Naive thymus-derived CD8-positive, alpha-beta T cell (primary cell): ENCODE data around the gene EDRF1. TPM values are rescaled to one million over a fixed set of nuclear protein-coding genes. Genes with fewer than 3 reads are reported as not detected.
A peak's percentile ranks its signal among the peaks of the same experiment; 100 is the strongest.

Experiments
- ATAC-seq, 2 donors: fragments of 150-1000 bp; cut with Tn5 transposase in 1 of 2; sonication (Bioruptor Pico), chemical (Tn5 transposase) in 1 of 2; 1 replicate in 1 of 2; 2 replicates in 1 of 2; pipeline ENCODE4 v1.10.0; 2021; ENCODE audit warnings: mild to moderate bottlenecking in 2 of 2, moderate library complexity in 2 of 2
- POLR2A ChIA-PET: fragments of 350-600 bp; sonication (Branson Sonifier 250); formaldehyde crosslinking; loops from one replicate; lab custom pipeline; 2021; ENCODE audit warnings: antibody characterized with exemption; lab: Charles Lee
- DNase-seq, 10 donors: peaks; one replicate each; pipeline versions ENCODE4 v3.0.0 to v3.0.0-alpha.2; 2020 to 2022
- H3K27ac Mint-ChIP-seq, 10 donors: one replicate each; pipeline ENCODE4 v1.8.0; 2020 to 2022; ENCODE audit warnings: mild to moderate bottlenecking in 10 of 10, mixed read lengths in 10 of 10, moderate library complexity in 4 of 10, inconsistent platforms in 1 of 10
- H3K27me3 Mint-ChIP-seq, 5 donors: one replicate each; pipeline ENCODE4 v1.8.0; 2021 to 2022; ENCODE audit warnings: mixed read lengths in 5 of 5
- H3K36me3 Mint-ChIP-seq, 3 donors: one replicate each; pipeline ENCODE4 v1.8.0; 2020 to 2022; ENCODE audit warnings: mixed read lengths in 3 of 3, mild to moderate bottlenecking in 2 of 3, inconsistent platforms in 1 of 3
- H3K4me1 Mint-ChIP-seq, 4 donors: one replicate each; pipeline ENCODE4 v1.8.0; 2021 to 2022; ENCODE audit warnings: mixed read lengths in 4 of 4
- H3K4me3 Mint-ChIP-seq, 10 donors: one replicate each; pipeline ENCODE4 v1.8.0; 2020 to 2022; ENCODE audit warnings: mild to moderate bottlenecking in 10 of 10, mixed read lengths in 10 of 10, moderate library complexity in 6 of 10, inconsistent platforms in 1 of 10
- H3K9me3 Mint-ChIP-seq, 9 donors: one replicate each; pipeline ENCODE4 v1.8.0; 2020 to 2022; ENCODE audit warnings: mixed read lengths in 9 of 9, mild to moderate bottlenecking in 3 of 9, inconsistent platforms in 1 of 9, moderate library complexity in 1 of 9
- polyA plus RNA-seq, 3 donors: library from polyadenylated mRNA; unstranded; fragments of 300-500 nt; fragmentation: Illumina TruSeq; gene quantifications; one replicate each; pipeline ENCODE4 v1.2.3, GENCODE V29; 2021
- total RNA-seq, 8 experiments: library from RNA in 2 of 8; stranded (reverse) in 2 of 8; gene quantifications; one replicate each; pipeline ENCODE4 v1.2.3 and lab custom pipeline; 2021 to 2026

The EDRF1 gene
- total and polyA plus RNA-seq, 5 experiments from 2014 or later = 10.3 to 61.4 (median 12.8) TPM

- POLR2A ChIA-PET = interaction anchor here (0.6 kb wide), 1 partner anchor 36 kb away, joined by 5 read pairs; no protein-coding TSS in a partner anchor
- no peak overlapping the region for H3K4me3 Mint-ChIP-seq
- no peaks in the 10 kb centered on the region for H3K27me3 Mint-ChIP-seq
- ATAC-seq = no peak
- no peak for DNase-seq
- H3K9me3 Mint-ChIP-seq = no peaks in the 10 kb centered on the region
- peaks cover 19 to 31% (median 22%) of the 10 kb centered on the region in 4 donors for H3K4me1 Mint-ChIP-seq
- peak overlapping the region in 1 of 10 donors; percentile 59 for H3K27ac Mint-ChIP-seq
- peaks cover 0 to 7% (median 4%) of the 10 kb centered on the region in 3 donors for H3K36me3 Mint-ChIP-seq
Observed at GRCh38 chr10:125785791-125786190, 66.3 kb downstream of the EDRF1 start.

DNA sequence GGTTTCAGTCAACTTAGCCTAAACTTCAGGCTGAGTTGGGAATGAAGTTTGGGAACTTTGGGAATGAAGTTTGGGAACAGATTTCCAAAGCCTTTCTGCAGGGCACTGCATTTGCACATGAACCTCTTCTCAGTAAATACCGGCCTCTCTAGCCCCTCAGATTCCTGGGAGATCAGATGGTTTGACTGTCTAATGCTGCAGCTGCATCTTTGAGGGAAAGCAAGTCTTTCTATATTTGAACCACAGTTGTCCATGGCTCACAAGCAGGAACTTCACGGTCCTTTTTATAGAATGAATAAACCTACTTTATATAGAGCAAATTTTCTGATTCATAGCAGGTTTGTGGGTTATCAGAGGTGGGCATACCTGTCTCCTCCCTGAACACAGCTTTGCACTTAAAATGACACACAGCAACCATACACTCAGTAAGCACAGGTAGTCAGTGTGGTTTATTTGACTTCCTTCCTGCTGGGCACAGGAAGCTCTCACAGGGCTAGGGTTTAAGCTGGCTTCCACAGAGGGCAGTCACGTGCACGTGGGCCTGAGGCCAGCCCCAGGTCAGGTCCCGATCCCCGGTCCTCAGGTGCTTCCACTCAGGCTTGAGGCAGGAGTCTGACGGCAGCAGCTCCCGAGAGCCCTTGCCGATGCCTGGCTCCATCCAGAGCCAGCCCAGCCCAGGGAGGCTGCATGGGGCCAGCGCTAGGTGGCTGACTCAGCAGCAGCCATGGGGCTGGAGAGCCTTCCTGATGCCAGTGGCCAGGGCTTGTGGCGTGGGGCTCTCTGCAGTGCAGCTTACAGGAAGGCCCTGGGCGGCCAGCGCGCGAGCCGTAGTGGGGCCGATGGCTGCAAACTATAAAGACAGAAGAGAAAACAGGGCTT lies 68.9 kb downstream of the EDRF1 start:
- Mint-ChIP-seq H3K36me3 (peaks cover 4 to 19% (median 10%) of the 10 kb centered on the region in 3 donors), H3K27ac (peak overlapping the region; percentile 40 to 96 (median 83)), H3K4me3 (peak overlapping the region in 5 of 10 donors; percentile 24 to 56 (median 42)), H3K4me1 (peaks cover 16 to 31% (median 24%) of the 10 kb centered on the region in 4 donors), H3K9me3 (no peaks in the 10 kb centered on the region), H3K27me3 (no peaks in the 10 kb centered on the region)
- DNase-seq (no peak), ATAC-seq (peak; percentile 25 to 65)
- POLR2A ChIA-PET = interaction anchor here (1.9 kb wide), 1 partner anchor 35 kb away, joined by 5 read pairs; the partner anchor contains the start of genes BCCIP and UROS

DNA sequence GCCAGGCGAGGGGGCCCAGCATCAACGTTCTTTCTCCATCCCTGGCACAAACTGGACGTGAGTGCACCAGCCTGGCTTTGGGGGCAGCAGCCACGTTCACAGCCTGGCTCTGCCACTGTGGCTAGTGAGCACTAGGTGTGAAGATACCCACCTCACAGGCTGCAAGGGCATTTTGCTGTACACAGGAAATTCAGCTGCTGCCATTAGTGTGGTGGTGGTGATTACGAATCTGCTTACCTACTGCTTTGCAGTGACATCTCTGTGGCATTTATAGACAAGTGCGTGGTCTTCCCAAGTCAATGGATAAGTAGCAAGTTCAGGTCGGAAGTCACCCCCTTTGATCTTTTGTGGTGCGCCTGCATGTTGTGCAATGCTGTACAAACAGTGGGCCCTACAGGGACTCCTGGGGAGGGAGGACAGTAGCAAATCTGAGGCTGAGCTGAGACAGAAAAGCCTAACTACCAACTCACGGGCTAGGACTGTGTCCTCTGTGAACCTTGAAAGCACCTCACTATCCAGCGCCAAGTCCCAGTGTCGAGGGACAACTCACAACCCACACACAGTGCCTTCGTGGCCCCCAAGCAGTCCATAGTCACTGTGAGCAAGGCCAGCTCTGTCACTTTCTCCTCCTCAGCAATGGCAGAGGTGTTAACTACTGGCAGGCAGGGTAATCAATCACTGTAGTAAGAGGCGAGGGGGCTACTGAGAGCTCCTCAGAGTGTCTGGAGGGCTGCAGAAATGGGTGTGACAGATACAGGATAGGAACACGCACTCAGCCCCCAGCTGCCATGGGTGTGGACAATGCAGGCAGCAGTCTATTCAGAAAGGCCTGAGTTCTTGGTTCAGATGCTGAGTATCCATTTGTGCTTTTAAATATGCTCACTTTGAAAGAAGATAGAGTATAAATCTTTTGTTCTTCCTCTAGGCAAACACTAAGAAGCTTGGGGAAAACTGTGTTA lies 73.1 kb downstream of the EDRF1 start:
- Mint-ChIP-seq H3K9me3 (no peaks in the 10 kb centered on the region), H3K27ac (peak overlapping the region in 5 of 10 donors; percentile 22 to 60 (median 52)), H3K36me3 (peaks cover 0 to 50% (median 4%) of the 10 kb centered on the region in 3 donors), H3K4me3 (no peak overlapping the region), H3K4me1 (peaks cover 10 to 21% (median 14%) of the 10 kb centered on the region in 4 donors), H3K27me3 (no peaks in the 10 kb centered on the region)
- POLR2A ChIA-PET = no interaction called here
- ATAC-seq (no peak), DNase-seq (no peak)

DNA sequence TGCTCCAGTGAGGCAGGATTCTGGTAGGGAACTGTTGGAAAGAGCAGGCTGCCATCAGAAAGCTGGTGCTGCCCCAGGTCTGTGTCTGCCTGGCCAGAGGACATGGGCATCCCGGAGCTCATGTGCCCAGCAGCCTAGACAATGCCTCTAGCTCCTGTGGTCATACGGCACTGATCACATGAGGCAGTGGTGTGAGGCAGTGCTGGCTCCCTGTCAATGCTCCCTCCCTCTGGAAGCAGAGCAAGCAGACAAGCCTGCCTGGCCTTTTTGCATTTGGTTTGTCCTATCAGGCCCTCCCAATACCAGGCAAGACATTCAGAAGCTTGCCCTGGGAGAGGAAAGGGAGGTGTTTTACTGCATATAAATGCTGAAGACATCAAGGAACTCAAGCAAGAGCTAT lies 75.6 kb downstream of the EDRF1 start:
- H3K27ac Mint-ChIP-seq = no peak overlapping the region
- no peak for ATAC-seq
- H3K27me3 Mint-ChIP-seq = no peaks in the 10 kb centered on the region

DNA sequence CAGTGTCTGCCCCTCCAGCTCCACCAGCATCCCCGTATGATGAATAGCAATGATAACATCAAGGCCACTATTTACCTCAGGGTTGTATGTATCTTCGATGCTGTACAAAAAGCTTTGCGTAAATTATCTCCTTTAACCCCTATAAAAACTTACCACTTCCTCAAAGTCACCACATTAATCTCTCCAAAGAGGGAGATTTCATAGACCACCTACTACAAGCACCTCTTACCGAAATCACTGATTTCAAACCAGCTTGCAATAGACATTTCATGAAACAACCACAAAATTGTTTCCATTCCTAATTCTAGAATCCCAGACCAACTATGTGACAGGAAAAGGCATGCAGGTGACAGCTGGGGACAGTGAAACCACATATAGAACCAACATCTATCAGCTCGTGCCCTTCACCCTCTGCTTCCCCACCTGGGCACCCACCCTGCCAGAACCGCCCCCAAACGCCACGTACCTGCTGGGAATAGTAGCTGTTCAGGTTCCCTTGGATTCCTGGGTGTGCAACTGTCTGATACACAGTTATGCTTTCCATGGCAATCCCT lies 76.2 kb downstream of the EDRF1 start:
- H3K36me3 Mint-ChIP-seq = peaks cover 0 to 67% (median 6%) of the 10 kb centered on the region in 3 donors
- POLR2A ChIA-PET = no interaction called here
- no peak overlapping the region for H3K4me3 Mint-ChIP-seq
- H3K4me1 Mint-ChIP-seq = peaks cover 0 to 4% (median 0%) of the 10 kb centered on the region in 4 donors
- H3K9me3 Mint-ChIP-seq = no peaks in the 10 kb centered on the region
- H3K27ac Mint-ChIP-seq = peak overlapping the region in 5 of 10 donors; percentile 23 to 77 (median 45)
- no peak for ATAC-seq
- DNase-seq = no peak
- H3K27me3 Mint-ChIP-seq = no peaks in the 10 kb centered on the region

More for the DNA sequence above, 75.6 kb downstream of the EDRF1 start:
- Mint-ChIP-seq H3K4me1 (peaks cover 0 to 4% (median 0%) of the 10 kb centered on the region in 4 donors), H3K9me3 (no peaks in the 10 kb centered on the region), H3K36me3 (peaks cover 0 to 65% (median 4%) of the 10 kb centered on the region in 3 donors), H3K4me3 (no peak overlapping the region)
- no peak for DNase-seq
- POLR2A ChIA-PET = interaction anchor here (0.6 kb wide), 1 partner anchor 71 kb away, joined by 3 read pairs; no protein-coding TSS in a partner anchor

DNA sequence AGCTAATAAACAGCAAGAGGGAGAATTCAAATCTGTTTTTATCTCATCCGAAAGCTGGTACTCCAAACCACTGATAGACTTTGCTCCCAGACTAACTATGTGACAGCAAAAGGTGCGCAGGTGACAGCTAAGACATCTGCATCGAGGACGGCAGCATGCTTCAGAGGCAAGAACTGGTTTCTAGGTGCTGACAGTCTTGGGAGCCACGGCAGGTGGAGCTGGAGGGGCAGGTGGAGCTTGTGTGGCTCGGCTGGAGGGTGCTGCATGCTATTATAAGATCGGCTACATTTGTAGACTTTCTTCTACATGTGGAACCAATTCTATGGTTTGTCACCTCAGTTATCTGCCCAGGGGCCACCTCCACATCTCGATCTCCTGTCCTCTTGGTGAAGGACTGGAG lies 77.9 kb downstream of the EDRF1 start:
- Mint-ChIP-seq H3K27ac (no peak overlapping the region), H3K4me1 (peaks cover 0 to 1% (median 0%) of the 10 kb centered on the region in 4 donors), H3K27me3 (no peaks in the 10 kb centered on the region), H3K4me3 (no peak overlapping the region), H3K36me3 (peaks cover 0 to 68% (median 6%) of the 10 kb centered on the region in 3 donors), H3K9me3 (no peaks in the 10 kb centered on the region)
- no peak for ATAC-seq
- DNase-seq = no peak
- POLR2A ChIA-PET = interaction anchor here (1.0 kb wide), 1 partner anchor 26 kb away, joined by 3 read pairs; the partner anchor contains the start of genes BCCIP and UROS

GRCh38 chr10:125797994-125798662 lies 78.6 kb downstream of the EDRF1 start:
- H3K27ac Mint-ChIP-seq = peak overlapping the region in 3 of 10 donors; percentile 13 to 51 (median 33)
- no peaks in the 10 kb centered on the region for H3K4me1 Mint-ChIP-seq
- H3K9me3 Mint-ChIP-seq = no peaks in the 10 kb centered on the region

GRCh38 chr10:125799451-125800182 lies 80.1 kb downstream of the EDRF1 start:
- no peaks in the 10 kb centered on the region for H3K4me1 Mint-ChIP-seq
- no peaks in the 10 kb centered on the region for H3K27me3 Mint-ChIP-seq
- ATAC-seq (no peak), DNase-seq (no peak)
- H3K36me3 Mint-ChIP-seq = peaks cover 0 to 55% (median 5%) of the 10 kb centered on the region in 3 donors
- peak overlapping the region in 2 of 10 donors; percentile 15 to 43 for H3K27ac Mint-ChIP-seq
- no peaks in the 10 kb centered on the region for H3K9me3 Mint-ChIP-seq
- no peak overlapping the region for H3K4me3 Mint-ChIP-seq
- POLR2A ChIA-PET = no interaction called here

More at GRCh38 chr10:125797994-125798662, 78.6 kb downstream of the EDRF1 start:
- Mint-ChIP-seq H3K36me3 (peaks cover 0 to 64% (median 5%) of the 10 kb centered on the region in 3 donors), H3K4me3 (no peak overlapping the region), H3K27me3 (no peaks in the 10 kb centered on the region)
- POLR2A ChIA-PET = interaction anchor here (1.0 kb wide), 1 partner anchor 25 kb away, joined by 3 read pairs; the partner anchor contains the start of genes BCCIP and UROS
- ATAC-seq = no peak
- DNase-seq = no peak

GRCh38 chr10:125801574-125801973 lies 82.1 kb downstream of the EDRF1 start:
- H3K9me3 Mint-ChIP-seq = no peaks in the 10 kb centered on the region
- no peaks in the 10 kb centered on the region for H3K27me3 Mint-ChIP-seq
- no peak overlapping the region for H3K27ac Mint-ChIP-seq
- H3K4me3 Mint-ChIP-seq = no peak overlapping the region
- H3K36me3 Mint-ChIP-seq = peaks cover 0 to 59% (median 11%) of the 10 kb centered on the region in 3 donors
- no peak for ATAC-seq
- no peaks in the 10 kb centered on the region for H3K4me1 Mint-ChIP-seq
- DNase-seq = no peak
- POLR2A ChIA-PET = no interaction called here

DNA sequence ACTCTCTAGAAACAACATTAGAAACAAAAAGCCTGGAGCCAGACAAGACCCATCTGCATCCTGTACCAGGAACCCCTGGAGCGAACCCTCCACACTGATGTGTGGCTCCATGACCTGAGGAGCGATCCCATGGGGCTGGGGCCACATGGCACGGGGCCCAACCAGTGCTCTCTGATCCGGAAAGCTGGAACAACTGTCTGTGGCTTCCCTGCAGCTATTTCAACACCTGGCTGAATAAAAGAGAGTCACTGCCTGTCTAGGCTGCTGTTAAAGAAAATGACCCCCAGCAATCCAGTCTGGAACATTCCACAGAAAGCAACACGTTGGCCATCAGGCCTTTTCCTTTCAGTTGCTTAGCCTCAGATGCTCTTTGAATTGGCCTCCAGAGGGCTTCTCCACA lies 82.6 kb downstream of the EDRF1 start:
- ATAC-seq = no peak
- POLR2A ChIA-PET = no interaction called here
- Mint-ChIP-seq H3K4me3 (no peak overlapping the region), H3K27ac (no peak overlapping the region), H3K27me3 (no peaks in the 10 kb centered on the region), H3K4me1 (no peaks in the 10 kb centered on the region), H3K9me3 (no peaks in the 10 kb centered on the region), H3K36me3 (peaks cover 0 to 61% (median 11%) of the 10 kb centered on the region in 3 donors)
- DNase-seq = no peak

DNA sequence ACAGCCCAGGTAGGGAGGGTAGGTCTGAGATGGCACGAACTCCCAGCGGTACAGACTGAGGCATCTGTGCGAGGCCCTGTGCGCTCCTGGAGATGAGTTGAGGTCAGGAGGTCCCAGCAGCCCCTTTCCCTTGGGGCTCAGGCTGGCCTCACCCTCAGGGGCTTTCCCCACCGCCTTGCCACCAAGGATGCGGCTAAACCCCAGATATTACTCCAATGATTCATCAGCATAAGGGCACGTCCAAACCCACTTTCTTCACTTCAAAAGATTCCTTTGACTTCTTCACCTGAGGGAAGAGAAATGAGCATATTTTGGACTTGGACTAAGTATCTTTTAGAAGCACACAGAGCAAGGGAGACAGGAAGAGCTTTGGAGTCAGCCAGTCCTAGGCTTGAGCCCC lies 83.2 kb downstream of the EDRF1 start:
- ATAC-seq (no peak), DNase-seq (no peak)
- POLR2A ChIA-PET = no interaction called here
- H3K4me1 Mint-ChIP-seq = peaks cover 0 to 1% (median 0%) of the 10 kb centered on the region in 4 donors
- H3K27ac Mint-ChIP-seq = no peak overlapping the region
- peaks cover 0 to 62% (median 12%) of the 10 kb centered on the region in 3 donors for H3K36me3 Mint-ChIP-seq
- H3K9me3 Mint-ChIP-seq = no peaks in the 10 kb centered on the region
- H3K4me3 Mint-ChIP-seq = no peak overlapping the region
- H3K27me3 Mint-ChIP-seq = no peaks in the 10 kb centered on the region
